Hepatocyte (in vitro differentiated cells): Measurements from ENCODE around the gene CRYZL1.

Source experiments
- EZH2phosphoT487 ChIP-seq: fragments of 200-600 bp; sonication (generic); IDR thresholded peaks from one replicate; pipeline ENCODE4 v1.6.1; 2018; ENCODE audit warnings: antibody characterized with exemption, mild to moderate bottlenecking, low read depth, moderate library complexity; ENCODE audit not compliant: unreplicated experiment, severe bottlenecking
- TF ChIP-seq, protein P1 (sequence below): fragments of 200-600 bp; sonication (generic); IDR thresholded peaks from 2 replicates; pipeline ENCODE4 v1.5.1; 2016; ENCODE audit warnings: antibody characterized with exemption, mild to moderate bottlenecking; ENCODE audit not compliant: poor library complexity

DNA sequence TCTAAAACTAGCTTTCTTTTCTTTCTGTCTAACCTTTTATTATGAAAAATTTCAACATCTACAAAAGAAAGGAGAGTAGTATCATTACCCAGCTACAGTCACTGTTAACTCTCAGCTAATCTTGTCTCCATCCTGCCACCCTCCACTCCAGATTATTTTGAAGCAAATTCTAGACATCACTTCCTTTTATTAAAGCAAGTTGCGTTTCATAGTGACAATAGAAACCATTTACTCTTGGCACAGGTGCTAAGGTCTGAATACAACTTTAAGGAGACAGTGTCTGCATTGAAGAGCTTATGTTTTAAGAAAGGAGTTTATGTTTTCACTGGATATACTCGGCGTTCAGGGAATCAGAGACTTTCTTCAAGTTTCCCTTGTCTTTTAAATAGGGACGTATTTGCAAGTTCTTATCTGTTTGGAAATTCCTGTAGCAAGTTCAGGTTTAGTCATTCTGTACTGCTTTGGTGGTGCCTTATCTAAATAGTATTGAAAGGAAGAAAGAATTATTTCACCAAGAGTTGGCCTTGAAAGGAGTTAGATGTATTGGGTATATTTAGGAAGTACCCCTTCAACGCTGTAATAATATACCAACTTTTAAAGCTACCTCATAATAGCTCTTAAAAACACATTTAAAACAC lies 43.5 kb upstream of the CRYZL1 start:
- TF ChIP-seq, protein P1, sequence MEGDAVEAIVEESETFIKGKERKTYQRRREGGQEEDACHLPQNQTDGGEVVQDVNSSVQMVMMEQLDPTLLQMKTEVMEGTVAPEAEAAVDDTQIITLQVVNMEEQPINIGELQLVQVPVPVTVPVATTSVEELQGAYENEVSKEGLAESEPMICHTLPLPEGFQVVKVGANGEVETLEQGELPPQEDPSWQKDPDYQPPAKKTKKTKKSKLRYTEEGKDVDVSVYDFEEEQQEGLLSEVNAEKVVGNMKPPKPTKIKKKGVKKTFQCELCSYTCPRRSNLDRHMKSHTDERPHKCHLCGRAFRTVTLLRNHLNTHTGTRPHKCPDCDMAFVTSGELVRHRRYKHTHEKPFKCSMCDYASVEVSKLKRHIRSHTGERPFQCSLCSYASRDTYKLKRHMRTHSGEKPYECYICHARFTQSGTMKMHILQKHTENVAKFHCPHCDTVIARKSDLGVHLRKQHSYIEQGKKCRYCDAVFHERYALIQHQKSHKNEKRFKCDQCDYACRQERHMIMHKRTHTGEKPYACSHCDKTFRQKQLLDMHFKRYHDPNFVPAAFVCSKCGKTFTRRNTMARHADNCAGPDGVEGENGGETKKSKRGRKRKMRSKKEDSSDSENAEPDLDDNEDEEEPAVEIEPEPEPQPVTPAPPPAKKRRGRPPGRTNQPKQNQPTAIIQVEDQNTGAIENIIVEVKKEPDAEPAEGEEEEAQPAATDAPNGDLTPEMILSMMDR: no peak
- TF ChIP-seq EZH2phosphoT487: no peak
